AG04449 (cell line): ENCODE measurements around the gene LYST.

Experiments used
- CTCF ChIA-PET: fragments of 350-600 bp; formaldehyde crosslinking; extraction: SDS; loops from one replicate; lab custom pipeline; 2021; ENCODE audit warnings: antibody characterized with exemption; lab: Yijun Ruan, JAX
- POLR2A ChIA-PET: fragments of 400-600, 350-600 bp; formaldehyde crosslinking; extraction: SDS; loops from one replicate; lab custom pipeline; 2020; ENCODE audit warnings: antibody characterized with exemption, inconsistent platforms; lab: Yijun Ruan, JAX
- DNase-seq: peaks from one replicate; pipeline ENCODE4 v3.0.0-alpha.2; 2010; ENCODE audit warnings: low read depth, low spot score
- H3K4me3 ChIP-seq: 2 replicates; pipeline ENCODE4 v1.5.1; 2011; ENCODE audit warnings: low read depth, mild to moderate bottlenecking, control low read depth, low read length
- TF ChIP-seq, protein P1 (sequence below): IDR thresholded peaks from one replicate; pipeline ENCODE4 v1.5.1; 2011; ENCODE audit warnings: mild to moderate bottlenecking, moderate library complexity, low read length, control low read depth, inconsistent platforms; ENCODE audit not compliant: insufficient read depth; ENCODE audit errors: missing control alignments

LYST gene

GRCh38 chr1:235901461-235901860 is 34.8 kb upstream of the LYST start:
- no peak overlapping the region for H3K4me3 ChIP-seq
- POLR2A ChIA-PET = interaction anchor here (1.0 to 1.3 kb wide), 2 partner anchors 11 to 397 kb away, joined by 3 read pairs; no protein-coding TSS in a partner anchor
- TF ChIP-seq, protein P1, sequence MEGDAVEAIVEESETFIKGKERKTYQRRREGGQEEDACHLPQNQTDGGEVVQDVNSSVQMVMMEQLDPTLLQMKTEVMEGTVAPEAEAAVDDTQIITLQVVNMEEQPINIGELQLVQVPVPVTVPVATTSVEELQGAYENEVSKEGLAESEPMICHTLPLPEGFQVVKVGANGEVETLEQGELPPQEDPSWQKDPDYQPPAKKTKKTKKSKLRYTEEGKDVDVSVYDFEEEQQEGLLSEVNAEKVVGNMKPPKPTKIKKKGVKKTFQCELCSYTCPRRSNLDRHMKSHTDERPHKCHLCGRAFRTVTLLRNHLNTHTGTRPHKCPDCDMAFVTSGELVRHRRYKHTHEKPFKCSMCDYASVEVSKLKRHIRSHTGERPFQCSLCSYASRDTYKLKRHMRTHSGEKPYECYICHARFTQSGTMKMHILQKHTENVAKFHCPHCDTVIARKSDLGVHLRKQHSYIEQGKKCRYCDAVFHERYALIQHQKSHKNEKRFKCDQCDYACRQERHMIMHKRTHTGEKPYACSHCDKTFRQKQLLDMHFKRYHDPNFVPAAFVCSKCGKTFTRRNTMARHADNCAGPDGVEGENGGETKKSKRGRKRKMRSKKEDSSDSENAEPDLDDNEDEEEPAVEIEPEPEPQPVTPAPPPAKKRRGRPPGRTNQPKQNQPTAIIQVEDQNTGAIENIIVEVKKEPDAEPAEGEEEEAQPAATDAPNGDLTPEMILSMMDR = no peak
- CTCF ChIA-PET = interaction anchor here (1.3 to 2.0 kb wide), 2 partner anchors 58 to 70 kb away, joined by 4 to 10 read pairs; no protein-coding TSS in a partner anchor
- DNase-seq = peak; percentile 67

DNA sequence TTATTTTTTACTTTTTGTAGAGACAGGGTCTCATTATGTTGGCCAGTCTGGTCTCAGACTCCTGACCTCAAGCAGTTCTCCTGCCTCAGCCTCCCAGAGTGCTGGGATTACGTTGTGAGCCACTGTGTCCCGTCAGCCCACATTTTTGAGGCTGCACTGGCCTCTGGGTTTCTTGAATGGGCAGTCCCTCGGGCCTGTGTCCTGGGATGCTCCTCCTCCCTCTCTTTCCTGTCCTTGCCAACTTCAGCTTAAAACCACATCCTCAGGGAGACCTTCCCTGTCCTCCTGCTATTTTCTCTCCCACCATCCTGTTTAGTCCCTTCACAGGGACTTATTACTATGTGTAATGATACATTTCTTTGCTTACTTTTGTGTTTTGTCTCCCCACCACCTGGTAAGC is 31.4 kb upstream of the LYST start:
- H3K4me3 ChIP-seq = no peak overlapping the region
- no peak for DNase-seq
- ChIA-PET CTCF (interaction anchor here (1.1 to 2.0 kb wide), 3 partner anchors 9 to 74 kb away, joined by 3 to 13 read pairs (median 3); no protein-coding TSS in a partner anchor), POLR2A (no interaction called here)
- TF ChIP-seq, protein P1 = no peak

DNA sequence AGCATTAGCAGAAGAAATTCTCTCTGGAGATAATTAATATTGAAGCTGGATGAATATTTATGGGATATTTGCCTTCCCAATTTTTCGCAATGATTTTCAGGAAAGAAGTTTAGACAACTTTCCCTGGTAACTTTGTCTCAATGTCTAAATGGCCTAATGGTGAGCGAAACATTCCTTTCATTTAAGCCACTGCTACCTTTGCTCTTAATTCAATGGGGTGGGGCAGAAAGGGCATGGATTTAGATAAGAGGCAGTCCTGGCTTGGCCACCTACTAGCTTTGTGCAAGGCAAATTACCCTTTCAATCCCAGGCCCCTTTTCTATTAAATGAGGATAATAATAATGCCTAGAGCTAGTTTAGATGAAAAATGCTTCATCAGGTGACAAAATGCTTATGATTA is 27.1 kb upstream of the LYST start:
- ChIA-PET CTCF (interaction anchor here (0.8 to 1.8 kb wide), 3 partner anchors 9 to 51 kb away, joined by 3 read pairs; no protein-coding TSS in a partner anchor), POLR2A (interaction anchor here (1.0 kb wide), 1 partner anchor 11 kb away, joined by 3 read pairs; no protein-coding TSS in a partner anchor)
- TF ChIP-seq, protein P1 = no peak
- no peak for DNase-seq
- H3K4me3 ChIP-seq = no peak overlapping the region

GRCh38 chr1:235892734-235893413 is 26.2 kb upstream of the LYST start:
- TF ChIP-seq, protein P1 = no peak
- no peak overlapping the region for H3K4me3 ChIP-seq
- ChIA-PET POLR2A (no interaction called here), CTCF (interaction anchor here (1.0 to 1.5 kb wide), 2 partner anchors 14 to 79 kb away, joined by 3 read pairs; no protein-coding TSS in a partner anchor)
- DNase-seq = no peak

DNA sequence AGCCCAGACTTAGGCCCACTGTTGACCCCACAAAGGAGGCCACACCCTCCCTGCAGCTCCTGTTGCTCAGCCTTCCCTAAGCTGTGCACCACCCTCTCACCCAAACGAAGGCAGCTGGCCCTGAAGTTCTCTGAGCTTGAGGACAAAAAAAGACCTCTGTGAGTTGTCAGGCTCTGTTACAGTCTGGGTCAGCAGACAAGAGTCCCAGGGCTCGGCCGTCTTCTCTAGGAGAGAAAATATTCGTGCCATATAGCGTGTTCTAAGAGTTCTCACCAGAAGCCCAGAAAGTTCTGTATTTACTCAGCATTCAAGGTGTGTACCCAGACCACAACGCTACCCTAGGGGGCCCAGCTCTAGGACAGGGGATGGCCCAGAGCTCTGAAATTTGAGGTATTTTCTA is 25.5 kb upstream of the LYST start:
- no peak overlapping the region for H3K4me3 ChIP-seq
- TF ChIP-seq, protein P1 = no peak
- ChIA-PET POLR2A (no interaction called here), CTCF (interaction anchor here (1.5 kb wide), 1 partner anchor 80 kb away, joined by 3 read pairs; no protein-coding TSS in a partner anchor)
- no peak for DNase-seq

- DNase-seq = no peak
- TF ChIP-seq, protein P1 = no peak
- H3K4me3 ChIP-seq = no peak overlapping the region
- ChIA-PET CTCF (no interaction called here), POLR2A (interaction anchor here (0.6 kb wide), 1 partner anchor 152 kb away, joined by 3 read pairs; no protein-coding TSS in a partner anchor)
Observed at GRCh38 chr1:235888119-235888643, 21.5 kb upstream of the LYST start.
